ENCODE measurements around the gene SPHK2. TPM values are rescaled to one million over a fixed set of nuclear protein-coding genes. Genes with fewer than 3 reads are reported as not detected.

SPHK2 gene
- total and polyA plus RNA-seq, 2 of the 8 experiments (the other 6 are each of a cell fraction or from before 2014, with no cell fraction given): 43.9 to 60.9 TPM

- TF ChIP-seq CTCF (IDR thresholded peaks at IDR 0.05; ENCODE audit: control extremely low read depth in 1 of 3, insufficient read depth in 1 of 3, low read depth in 1 of 3, low read length in 3 of 3) (peak in 1 of 3 experiments; percentile 13; a peak in 1 of 4 replicates), POU5F1 (IDR thresholded peaks at IDR 0.05; ENCODE audit: low read depth, low read length) (no peak), SP2 (IDR thresholded peaks at IDR 0.05; ENCODE audit: low read length) (no peak)
These were observed 17.6 kb downstream of the SPHK2 start, which contains the start of gene DBP (continued) for GRCh38 chr19:48636859-48637448.

All from H1 (cell line).